HTR-8/SVneo (cell line): ENCODE data around the gene KAZN.

Experiments
- DNase-seq: peaks from one replicate; pipeline ENCODE4 v3.0.0; 2011; ENCODE audit warnings: low spot score, mixed read lengths; ENCODE audit not compliant: insufficient read length
- FAIRE-seq: peaks from 2 replicates; lab custom pipeline; 2011; peaks lifted over from hg19 to GRCh38; lab: Jason Lieb, UNC

The KAZN gene

DNA sequence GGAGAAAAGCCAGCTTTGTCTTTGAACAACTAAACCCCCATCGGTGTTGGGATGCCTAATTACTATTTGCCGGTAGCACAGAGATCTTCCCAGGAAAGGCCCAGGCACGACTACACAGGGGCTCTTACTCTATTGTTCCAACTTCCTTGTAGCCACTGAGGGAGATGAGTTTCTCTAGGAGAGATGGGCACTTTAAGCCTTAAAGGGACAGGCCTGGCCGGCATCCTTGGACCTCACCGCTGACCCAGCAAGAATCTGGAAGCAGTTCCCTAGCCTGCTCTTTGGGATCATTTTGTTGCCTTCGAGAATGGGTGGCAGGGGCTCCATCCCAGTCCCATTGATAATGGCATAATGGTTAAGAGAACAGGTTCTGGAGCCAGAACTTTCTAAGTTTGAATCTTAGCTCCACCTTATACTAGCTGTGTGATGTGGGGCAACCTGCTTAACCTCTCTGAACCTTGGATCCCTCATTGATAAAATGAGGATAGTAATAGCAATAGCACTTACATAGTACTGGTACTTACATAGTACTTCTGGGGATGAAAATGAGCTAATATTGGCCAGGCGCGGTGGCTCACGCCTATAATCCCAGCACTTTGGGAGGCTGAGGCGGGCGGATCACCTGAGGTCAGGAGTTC lies 316.0 kb downstream of the KAZN start:
- FAIRE-seq (no peak), DNase-seq (no peak)

DNA sequence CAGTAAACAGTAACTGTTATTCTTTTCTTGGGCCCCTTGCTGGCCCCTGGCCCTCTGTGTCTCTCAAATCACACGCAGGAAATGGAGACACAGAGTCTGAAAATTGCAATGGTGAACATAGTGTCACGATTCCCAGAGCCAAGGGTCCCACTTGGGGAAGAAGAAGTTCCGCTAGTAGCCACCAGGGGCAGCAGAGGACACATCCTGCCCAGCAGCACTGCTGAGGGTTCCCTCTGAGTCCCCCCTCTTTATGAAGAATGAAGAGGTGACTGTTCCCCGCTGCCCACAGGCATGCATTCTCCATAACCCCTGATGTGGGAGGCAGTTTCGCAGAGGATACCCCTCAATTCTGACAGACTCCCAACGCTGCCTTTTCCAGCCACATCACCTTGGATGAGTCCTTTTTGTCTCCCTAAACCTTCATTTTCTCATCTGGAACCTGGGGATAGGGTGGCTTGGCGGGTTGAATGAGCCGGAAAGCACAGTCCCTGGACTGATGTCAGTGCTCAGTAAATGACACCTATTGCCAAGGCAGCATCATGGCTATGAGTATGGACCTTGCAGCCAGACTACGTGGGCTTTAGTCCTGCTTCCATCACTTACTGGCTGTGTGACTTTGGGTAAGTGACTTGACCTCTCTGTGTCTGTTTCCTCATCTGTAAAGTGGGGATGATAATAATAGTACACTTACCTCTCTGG lies 317.0 kb downstream of the KAZN start:
- no peak for FAIRE-seq
- peak; percentile 70 for DNase-seq

DNA sequence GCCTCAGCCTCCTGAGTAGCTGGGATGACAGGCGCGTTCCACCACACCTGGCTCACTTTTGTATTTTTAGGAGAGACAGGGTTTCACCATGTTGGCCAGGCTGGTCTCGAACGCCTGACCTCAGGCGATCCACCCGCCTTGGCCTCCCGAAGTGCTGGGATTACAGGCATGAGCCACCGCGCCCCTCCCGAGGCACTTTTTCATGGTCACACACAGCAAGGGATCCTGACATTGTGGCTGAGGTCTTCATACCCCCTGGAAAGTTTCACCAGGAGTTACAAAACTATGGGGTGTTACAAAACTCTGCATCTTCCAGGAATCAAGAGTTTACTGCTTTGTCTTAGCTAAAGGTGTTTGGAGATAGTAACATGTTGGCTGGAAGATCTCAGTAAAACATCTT lies 320.8 kb downstream of the KAZN start:
- FAIRE-seq (no peak), DNase-seq (no peak)

DNA sequence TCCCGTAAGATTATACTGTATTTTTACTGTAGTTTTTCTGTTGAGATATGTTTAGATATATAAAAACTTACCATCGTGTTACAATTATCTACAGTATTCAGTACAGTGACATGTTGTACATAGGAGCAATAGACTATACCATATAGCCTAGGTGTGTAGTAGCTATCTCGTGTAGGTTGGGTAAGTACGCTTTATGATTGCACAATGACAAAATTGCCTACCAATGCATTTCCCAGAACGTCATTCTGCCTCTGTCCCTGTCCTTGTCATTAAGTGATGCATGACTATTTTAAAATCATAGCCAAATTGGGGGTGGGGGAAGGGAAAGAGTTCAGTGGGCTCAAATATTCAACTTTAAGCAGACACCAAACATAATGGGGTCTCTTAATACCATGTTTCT lies 321.3 kb downstream of the KAZN start:
- no peak for FAIRE-seq
- DNase-seq = no peak

DNA sequence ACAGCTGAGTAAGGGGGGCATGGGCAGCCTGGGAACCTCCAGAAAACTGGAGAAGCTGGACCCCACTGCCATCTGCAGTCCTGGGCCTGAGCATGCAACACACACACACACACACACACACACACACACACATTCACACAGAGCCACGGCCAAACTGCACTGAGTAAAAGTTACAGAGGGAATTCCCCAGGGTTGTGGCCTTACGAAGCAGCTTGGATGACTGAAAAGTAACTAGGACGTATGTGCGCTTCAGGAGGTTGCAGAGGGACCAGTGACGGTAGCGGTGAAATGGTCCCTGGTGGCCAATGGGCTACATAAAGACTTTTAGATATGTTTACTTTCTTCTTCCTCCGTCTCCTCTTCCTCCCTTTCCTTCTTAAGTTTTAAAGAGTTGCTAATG lies 322.6 kb downstream of the KAZN start:
- FAIRE-seq (no peak), DNase-seq (no peak)

DNA sequence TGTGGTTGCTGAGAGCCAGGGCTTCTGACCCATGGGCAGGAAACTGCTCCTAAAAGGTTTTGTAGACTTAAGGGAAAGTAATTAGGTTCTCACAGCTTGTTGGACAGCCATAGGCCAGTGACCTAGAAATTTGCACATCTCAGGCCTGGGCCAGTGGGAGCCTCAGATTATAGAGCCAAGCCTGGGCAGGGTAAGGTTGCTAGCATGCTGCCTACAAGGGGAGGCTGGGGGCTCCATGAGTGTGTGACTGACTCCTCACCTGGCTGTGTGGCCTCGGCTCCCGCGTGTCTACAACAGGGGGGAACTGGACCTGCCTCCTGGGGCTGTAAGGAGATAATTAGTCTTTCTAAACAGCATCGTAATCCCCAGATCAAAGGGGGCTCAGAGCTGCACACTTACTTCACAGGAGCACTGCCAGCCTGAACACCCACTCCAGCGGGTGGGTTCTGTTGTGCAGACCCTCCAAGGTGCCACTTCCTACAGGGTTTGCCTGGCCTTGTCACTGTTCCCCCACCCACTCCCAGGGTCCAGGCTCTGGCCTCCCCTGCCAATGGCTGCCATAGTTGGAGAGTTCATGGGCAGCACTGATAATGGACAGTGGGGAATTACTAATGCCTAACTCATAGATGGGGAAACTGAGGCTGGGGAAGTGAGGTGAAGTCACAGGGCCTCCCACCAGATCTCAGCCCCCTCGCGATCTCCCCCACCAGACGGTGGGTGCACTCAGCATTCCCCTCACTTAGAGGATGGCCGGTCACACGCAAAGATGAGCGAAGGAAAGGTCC lies 324.6 kb downstream of the KAZN start:
- DNase-seq = no peak
- no peak for FAIRE-seq

DNA sequence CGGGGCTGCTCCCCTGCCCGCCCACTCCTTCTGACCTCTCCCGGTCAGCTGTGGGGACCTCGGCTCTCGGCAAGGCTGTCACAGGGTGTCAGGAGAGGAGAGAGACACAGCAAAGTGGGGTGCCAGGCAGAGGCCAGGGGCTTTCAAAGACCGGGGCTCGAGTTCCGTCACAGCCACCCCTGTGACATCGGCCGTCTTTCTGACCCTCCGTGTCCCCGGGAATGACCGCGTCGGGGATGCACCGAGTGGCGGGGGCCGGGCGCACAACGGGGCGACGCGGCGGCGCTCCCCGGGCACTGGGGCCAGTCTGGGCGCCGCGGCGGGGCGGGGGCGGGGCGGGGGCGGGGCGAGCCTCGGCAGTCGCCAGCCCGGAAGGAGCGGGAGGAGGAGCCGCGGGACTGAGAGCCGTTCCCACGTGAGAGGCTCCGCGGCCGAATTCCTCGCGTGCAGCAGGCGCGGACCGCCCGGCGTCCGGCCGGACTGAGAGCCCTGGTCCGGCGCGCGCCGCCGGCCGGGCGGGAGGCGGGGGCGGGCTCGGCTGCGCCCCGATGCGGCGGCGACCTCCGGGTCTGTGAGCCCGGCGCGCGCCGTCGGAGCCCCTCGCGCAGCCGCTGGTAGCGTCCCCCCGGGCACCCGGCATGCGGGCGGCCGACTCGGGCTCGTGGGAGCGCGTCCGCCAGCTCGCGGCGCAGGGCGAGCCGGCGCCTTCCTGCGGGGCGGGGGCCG lies 325.4 kb downstream of the KAZN start:
- FAIRE-seq (no peak), DNase-seq (peak; percentile 60)

DNA sequence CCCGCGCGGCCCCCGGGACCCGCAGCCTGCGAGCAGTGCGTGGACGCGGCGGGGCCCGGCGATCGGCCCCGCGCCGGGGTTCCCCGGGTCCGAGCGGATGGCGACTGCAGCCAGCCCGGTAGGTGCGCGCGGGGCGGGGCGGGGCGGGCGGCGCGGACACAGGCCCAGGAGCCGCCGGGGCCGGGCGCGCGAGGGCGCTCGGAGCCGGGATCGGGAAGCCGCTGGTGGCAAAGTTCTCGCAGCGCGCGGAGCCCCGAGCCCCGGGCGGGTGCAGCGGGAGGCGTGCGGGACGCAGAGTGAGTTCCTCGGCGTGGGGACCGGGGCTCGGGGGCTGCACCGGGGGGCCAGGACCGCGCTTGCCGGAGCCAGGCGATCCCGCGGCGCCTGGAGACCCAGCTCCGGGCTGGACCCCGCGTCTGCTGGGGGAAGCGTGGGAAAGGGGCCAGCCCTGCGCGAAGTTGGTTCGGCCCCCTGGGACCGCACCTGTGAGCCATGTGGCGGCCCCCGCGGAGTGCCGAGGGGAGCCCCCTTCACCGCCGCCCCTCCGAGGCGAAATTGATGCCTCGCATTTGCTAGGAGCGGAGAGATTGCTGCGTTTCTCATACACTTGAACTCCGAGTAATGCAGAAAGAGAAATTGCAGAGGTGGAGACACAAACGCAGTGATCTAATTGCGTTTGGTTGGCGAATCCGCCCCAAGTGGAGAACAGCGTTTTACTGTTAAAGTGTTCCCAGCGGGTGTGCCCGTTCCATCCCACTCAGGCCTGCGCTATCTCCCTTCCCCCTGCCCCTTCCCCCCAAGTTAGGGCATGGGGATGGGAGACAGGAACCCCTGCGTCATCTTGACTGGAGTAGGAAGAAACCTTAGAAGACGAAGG lies 326.2 kb downstream of the KAZN start:
- no peak for FAIRE-seq
- DNase-seq = no peak

DNA sequence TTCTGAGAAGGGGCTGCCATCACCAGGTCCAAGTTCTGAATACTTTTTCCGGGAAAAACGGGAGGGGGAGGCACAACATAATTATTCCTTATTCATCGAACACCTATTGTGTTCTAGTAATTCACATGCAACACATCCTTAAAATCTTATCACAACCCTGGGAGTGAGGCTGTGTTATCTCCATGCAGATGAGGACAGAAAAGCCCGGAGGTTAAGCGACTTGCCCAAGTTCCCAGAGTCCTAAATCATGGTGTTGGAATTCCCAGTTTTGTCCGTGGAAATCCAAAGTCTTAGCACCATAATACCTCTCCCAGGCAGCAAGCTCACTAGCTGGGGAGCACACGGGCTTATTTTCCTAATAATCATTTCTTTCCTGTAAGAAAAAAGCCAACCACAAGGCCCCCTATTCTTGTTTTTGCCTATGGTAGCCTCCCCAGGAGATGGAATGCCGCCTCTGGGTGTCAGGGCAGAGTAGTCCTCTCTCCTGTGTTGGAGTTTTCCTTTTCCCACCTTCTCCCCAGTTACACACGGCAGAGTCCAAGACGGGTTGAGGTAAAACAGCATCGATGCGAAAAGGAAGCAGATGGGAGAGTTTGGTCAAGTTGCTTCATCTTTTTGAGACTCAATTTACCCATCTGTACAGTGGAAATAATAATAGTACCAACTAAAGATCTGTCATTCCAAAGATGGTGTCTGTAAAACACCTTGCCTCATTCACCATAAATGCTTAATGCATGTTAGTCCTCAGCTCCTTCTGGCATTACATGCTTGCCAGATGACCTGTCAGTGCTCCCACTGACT lies 327.1 kb downstream of the KAZN start:
- DNase-seq (no peak), FAIRE-seq (no peak)

DNA sequence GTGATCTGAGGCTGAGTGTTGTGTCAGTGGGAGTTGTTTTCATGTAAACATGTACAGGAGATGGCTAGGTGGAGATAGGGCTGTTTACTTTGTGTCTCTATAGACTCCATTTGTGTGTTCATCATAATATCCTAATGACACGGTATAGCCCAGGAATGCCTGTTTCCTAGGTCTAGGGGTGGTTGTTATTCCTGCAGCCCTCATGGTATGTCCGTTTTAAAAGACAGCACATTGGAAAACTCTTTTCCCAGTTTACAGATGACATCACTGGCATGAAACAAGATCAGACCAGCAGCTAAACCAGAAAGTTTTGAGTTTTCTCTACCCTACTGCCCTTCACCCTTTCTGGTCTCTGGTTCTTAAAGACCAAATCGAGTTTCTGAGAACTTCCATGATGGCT lies 327.7 kb downstream of the KAZN start:
- DNase-seq (no peak), FAIRE-seq (no peak)

DNA sequence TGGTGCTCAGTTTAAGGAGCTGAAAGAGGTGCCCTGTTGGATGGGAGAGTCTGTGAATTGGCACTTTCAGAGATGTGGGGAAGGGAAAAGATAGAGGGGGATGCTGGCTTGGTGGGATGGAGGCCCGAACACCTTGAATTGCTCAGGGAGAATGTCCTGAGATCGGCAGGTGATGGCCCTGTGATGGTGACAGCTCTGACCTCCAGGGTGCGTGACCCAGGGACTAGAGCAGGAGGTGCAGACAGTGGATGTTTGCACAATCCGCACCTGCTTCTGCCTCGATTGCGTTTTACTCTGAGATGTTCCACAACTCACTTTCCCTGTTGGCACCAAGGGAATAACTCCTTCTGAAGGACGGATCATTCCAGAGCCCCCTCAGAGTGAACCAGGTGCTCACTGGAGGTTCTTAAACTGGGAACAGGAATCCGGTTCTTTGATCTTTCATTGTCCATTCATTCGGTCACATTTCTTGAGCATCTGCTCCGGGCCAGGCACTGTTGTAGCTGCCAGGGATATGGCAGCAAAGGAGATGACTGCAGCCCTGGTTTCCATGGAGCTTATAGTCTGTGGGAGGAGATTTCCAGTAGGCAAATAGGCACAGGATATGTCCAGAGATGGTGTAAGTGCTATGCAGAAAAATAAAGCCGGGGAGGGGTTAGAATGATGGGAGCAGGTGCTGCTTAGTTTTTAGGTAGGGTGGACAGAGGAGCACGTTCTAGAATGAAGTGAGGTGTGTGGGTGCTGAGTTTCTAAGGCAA lies 328.5 kb downstream of the KAZN start:
- DNase-seq (no peak), FAIRE-seq (no peak)

DNA sequence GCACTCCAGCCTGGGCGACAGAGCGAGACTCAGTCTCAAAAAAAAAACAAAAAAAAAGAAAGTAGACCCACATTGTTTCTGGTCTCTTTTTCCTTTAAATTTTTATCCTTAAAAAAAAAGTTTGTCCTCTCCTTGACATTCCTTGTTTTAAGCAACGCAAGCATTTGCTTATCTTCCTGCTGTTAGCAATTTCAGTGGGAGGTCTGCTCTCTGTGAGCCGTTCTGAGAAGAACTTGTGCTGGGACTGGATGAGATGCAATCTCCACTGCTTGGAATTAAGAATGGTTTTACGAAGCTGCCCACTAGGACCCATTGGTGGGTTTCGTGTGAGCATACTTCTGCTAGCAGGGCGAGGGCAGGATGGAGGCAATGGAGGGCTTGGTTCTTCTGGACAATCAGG lies 329.9 kb downstream of the KAZN start:
- no peak for DNase-seq
- no peak for FAIRE-seq

DNA sequence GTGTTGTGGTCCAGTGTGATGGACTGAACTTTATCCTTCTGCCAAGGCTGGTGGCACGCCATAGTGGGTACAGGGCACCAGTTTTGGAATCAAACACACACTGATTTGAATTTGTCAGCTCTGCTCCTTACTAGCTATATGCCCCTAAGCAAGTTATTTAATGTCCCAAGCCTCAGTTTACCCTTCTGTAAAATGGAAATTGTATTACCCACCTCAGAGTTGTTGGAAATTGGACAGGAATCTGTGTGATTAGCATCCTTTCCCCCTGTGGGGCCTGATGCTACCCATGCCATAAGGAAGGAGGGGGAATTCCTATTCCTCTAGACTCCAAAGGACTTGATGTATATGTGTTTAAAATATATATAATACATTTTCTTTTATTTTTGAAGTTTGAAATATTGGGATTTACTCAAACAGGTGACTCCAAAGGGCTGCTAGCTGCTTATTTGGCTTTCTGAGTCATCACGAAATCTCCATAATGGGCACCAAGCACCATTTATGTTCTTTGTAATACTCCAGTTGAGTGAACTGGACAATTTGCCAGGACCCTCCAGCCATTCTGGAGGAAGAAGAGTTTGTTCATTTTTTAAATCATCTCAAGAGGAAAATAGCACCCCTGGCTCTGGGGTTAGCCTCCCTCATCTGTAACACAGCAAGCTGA lies 330.5 kb downstream of the KAZN start:
- DNase-seq = no peak
- no peak for FAIRE-seq

DNA sequence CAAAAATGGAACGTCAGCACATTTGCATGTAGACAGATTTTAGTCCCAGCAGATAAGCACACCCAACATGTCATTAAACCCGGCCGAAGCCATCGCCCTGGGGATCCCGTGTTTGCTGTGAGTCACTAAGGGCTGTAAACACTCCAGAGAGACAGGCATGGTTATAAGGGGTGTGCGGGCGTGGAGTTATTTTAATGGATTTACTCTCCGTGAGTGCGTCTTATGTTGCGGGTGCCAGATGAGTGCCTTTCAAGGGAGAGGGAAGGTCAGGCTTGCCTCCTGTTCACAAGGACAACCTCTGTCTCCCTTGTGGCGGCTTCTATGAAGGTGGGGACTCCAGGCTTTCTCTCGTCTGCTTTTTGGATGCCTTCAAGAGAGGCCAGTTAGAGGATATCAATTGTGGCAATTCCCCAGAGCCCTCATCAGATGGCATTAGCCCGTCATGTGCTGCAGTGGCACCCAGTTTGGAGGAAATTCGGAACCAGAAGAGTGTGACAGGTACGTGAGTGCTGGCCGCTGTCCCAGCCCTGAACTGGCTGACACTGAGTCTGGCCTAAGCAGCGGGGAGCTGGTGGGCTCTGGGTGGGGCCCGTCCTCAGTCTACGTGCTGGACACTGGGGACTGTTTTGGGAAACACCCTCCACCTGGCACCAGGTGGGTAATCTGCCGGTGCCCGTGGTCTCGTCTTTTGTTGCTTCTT lies 331.2 kb downstream of the KAZN start:
- no peak for DNase-seq
- FAIRE-seq = no peak

DNA sequence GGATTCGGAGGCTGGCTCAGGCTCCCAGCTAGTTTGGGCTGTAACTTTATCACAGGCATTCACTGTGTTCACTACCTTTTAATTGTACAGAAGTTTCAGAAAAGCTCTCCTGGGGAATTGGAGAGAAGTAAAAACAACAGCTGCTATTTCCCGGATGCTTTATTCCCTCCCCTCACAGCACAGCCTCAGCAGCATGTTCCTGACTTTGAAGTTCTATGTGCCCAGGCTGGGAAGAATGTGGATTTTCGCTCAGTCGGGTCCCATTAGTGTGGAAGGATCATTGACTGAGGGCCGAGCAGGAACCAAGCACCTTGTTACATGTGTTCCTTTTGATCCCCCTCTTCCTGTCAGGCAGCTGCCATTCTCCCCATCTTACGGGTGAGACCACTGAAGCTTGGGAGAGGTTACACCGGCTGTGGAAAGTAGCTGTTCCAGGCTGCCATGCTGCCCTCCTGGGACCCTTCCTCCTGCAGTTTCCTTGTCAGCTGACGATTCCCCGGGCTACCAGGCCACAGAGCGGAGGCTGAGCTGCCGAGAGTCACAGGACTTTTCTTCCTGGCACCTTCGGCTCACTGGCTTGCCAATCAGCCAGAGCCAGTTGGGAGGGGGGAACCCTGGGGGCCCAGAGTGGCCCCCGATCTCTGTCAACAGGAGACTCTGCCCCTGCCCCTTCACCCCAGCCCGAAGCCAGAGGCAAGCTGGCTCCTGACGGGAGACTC lies 331.9 kb downstream of the KAZN start:
- FAIRE-seq (no peak), DNase-seq (no peak)

DNA sequence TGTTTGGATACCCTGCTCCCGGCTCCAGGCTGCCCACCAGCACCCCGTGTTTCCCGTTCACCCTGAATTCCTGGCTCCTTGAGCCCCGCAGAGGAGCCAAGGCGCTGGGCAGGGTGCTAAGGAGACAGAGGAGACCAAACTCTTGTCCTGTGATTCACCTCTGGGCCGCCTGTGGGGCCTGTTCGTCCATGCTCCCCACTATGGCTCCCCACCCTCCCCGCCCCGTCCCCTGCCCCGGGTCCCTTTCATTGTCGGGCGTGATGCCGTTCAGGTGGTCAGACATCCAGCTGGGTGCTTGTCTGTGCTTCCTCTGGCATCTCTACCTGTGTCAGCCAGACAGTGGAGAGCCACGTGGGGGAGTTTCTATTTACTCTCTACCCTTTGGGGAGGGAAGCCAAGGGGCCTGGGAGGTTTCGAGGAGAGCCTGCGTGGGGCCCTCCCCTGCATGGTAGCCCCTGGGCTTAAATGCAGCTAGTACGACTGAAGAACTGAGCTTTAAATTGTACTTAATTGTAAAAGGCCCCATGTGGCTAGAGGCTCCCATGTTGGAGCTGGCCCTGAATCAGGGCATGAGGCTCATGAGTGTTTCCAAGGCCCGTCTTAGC lies 333.7 kb downstream of the KAZN start:
- DNase-seq (no peak), FAIRE-seq (no peak)
